ENCODE measurements around the gene ADCY1. TPM values are rescaled to one million over a fixed set of nuclear protein-coding genes. Genes with fewer than 3 reads are reported as not detected.

The ADCY1 gene
- total and polyA plus RNA-seq, 12 donors, result 0.46 to 8.6 (median 3.4) TPM

- no peak for TF ChIP-seq CTCF (IDR thresholded peaks at IDR 0.05)
- H3K27ac ChIP-seq, result no peak overlapping the region
- WGBS, 2 donors, result 97 to 99% methylated on average over 13 of the region's 13 CpGs
- peaks cover 0 to 21% (median 0%) of the 10 kb centered on the region in 9 donors for H3K36me3 ChIP-seq
- ATAC-seq (no peak), DNase-seq (no peak)
- intact Hi-C loops (cut with DNase I), result no loop called here
- no peaks in the 10 kb centered on the region for H3K27me3 ChIP-seq
- peaks cover 0 to 25% (median 12%) of the 10 kb centered on the region in 9 donors for H3K4me1 ChIP-seq
- no peaks in the 10 kb centered on the region for H3K9me3 ChIP-seq
- H3K4me3 ChIP-seq, result no peak overlapping the region
These were observed 109.5 kb downstream of the ADCY1 start for GRCh38 chr7:45683556-45684148.

GRCh38 chr7:45684910-45685618 lies 110.9 kb downstream of the ADCY1 start:
- Histone ChIP-seq H3K36me3 (peaks cover 0 to 18% (median 0%) of the 10 kb centered on the region in 9 donors), H3K27me3 (no peaks in the 10 kb centered on the region), H3K9me3 (no peaks in the 10 kb centered on the region), H3K4me3 (no peak overlapping the region), H3K4me1 (peaks cover 0 to 31% (median 12%) of the 10 kb centered on the region in 9 donors), H3K27ac (peak overlapping the region in 6 of 10 donors; percentile 19 to 73 (median 36))
- 73% methylated on average over 8 of the region's 8 CpGs for WGBS, 2 donors
- intact Hi-C loops (cut with DNase I), result no loop called here
- ATAC-seq (peak in 7 of 8 donors; percentile 23 to 71 (median 58)), DNase-seq (no peak)
- no peak for TF ChIP-seq CTCF (IDR thresholded peaks at IDR 0.05)

- H3K9me3 ChIP-seq, result no peaks in the 10 kb centered on the region
- H3K36me3 ChIP-seq, result peaks cover 0 to 15% (median 0%) of the 10 kb centered on the region in 9 donors
- no peak for TF ChIP-seq CTCF (IDR thresholded peaks at IDR 0.05)
- peak overlapping the region in 7 of 10 donors; percentile 19 to 73 (median 34) for H3K27ac ChIP-seq
- peaks cover 0 to 31% (median 12%) of the 10 kb centered on the region in 9 donors for H3K4me1 ChIP-seq
- no peak for DNase-seq
- H3K27me3 ChIP-seq, result no peaks in the 10 kb centered on the region
- H3K4me3 ChIP-seq, result no peak overlapping the region
- WGBS, 2 donors, result 90 to 91% methylated on average over 11 of the region's 11 CpGs
- intact Hi-C loops (cut with DNase I), result no loop called here
- ATAC-seq, result no peak
These were observed 111.6 kb downstream of the ADCY1 start for GRCh38 chr7:45685619-45686240.

GRCh38 chr7:45686441-45687184 lies 112.4 kb downstream of the ADCY1 start:
- Histone ChIP-seq H3K27me3 (no peaks in the 10 kb centered on the region), H3K36me3 (peaks cover 0 to 18% (median 0%) of the 10 kb centered on the region in 9 donors), H3K4me3 (no peak overlapping the region), H3K4me1 (peaks cover 0 to 31% (median 12%) of the 10 kb centered on the region in 9 donors), H3K27ac (peak overlapping the region in 1 of 10 donors; percentile 73), H3K9me3 (no peaks in the 10 kb centered on the region)
- no peak for DNase-seq
- intact Hi-C loops (cut with DNase I), result no loop called here
- ATAC-seq, result no peak
- no peak for TF ChIP-seq CTCF (IDR thresholded peaks at IDR 0.05)
- WGBS, 2 donors, result 95 to 97% methylated on average over 19 of the region's 19 CpGs
